ENCODE measurements around the gene PRMT2.
"Not testable (repeated sequence)": the region's sequence is repeated elsewhere in the genome, so short reads cannot be mapped to it uniquely, and the experiment has no call there.

PRMT2 gene

GRCh38 chr21:46618738-46619379, 16.6 kb upstream of the PRMT2 start:
- DNase-seq = no peak

DNA sequence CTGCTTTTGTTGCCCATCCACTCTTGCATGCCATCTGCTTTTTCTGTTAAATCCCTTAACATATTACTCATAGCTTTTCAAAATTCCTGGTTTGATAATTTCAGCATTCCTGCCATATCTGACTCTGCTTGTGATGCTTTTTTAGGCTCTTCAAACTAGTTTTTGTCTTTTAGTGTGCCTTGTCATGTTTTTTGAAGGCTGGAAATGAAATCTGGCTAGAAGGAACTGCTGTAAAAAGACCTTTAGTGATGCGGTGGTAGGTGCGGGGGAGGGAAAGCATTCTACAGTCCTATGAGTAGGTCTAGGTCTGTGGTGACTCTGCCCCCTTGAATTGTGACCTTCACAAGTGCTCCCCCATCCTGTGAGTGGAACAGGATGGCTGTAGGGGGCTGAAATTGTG, 15.6 kb upstream of the PRMT2 start:
- no peak for DNase-seq

GRCh38 chr21:46620846-46621245, 14.6 kb upstream of the PRMT2 start:
- DNase-seq = no peak

DNA sequence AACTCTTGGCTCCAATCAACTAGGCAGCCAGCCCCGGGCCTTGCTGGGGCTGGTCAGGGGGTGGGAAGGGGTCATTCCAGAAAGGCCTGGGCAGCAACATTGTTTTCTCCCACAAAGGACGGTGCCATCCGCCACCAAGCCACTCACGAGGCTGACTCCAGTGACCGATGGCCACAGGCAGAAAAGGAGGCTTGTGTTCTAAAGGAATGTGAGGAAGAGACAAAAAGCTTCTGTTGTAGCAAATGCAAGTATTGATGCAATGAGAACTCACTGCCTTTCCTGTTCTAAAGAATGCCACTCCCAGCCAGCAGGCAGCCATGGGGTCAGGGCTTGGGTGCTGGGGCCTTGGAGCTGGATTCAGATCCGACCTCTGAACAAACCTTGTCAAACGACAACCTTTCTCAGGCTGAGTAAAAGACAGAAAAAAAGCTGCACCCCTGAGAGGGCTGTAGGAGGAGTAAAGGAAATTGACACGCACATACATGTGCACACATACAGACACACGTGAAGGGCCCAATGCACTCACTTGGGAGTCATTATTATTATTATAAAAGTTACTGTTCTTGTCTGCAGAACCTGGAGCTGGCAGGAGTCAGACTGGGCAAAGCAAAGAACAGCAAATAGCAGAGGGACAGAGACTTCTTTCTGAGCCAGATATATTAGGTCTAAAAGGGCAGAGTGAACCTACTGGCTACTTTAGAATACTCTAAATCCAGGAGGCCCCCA, 13.9 kb upstream of the PRMT2 start:
- DNase-seq = no peak

- DNase-seq = no peak
Measured at GRCh38 chr21:46622226-46622625, 13.2 kb upstream of the PRMT2 start.

- no peak for DNase-seq
Measured at GRCh38 chr21:46624050-46624449, 11.4 kb upstream of the PRMT2 start.

DNA sequence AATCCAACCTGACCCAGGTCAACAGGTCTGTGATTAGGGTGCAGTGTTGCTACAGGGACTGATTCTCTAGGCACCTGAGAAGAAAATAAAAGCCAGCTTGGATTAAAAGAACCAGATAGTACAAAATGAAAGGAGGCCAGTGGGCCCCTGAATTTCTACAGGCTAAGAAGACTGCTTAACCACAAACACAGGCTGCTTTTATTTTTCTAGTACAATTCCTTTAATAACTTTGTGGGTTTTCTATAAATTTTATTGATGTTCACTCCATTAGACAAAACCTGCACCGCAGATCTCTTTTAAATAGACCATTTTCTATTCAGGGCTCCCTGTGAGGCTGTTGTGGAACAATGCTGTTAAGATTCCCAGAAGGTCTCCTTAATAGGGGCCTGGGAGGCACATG, 9.7 kb upstream of the PRMT2 start:
- no peak for DNase-seq

GRCh38 chr21:46626536-46626935, 8.9 kb upstream of the PRMT2 start:
- no peak for DNase-seq

DNA sequence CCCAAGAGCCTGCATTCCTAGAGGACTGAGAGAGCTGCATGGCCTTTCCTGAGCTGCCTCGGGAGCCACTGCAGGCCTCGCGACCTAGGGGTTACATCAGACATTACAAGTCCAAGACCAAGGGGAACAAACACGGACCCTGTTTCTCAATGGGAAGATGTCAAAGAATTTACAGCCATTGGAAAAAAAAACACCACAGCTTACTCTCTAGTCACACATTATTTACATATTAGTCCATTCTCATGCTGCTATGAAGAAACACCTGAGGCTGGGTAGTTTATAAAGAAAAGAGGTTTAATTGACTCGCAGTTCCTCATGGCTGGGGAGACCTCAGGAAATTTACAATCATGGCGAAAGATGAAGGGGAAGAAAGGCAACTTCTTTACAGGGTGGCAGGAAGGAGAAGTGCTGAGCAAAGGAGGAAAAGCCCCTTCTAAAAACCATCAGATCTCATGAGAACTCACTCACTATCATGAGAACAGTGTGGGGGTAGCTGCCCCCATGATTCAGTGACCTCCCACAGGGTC, 8.4 kb upstream of the PRMT2 start:
- DNase-seq = no peak

DNA sequence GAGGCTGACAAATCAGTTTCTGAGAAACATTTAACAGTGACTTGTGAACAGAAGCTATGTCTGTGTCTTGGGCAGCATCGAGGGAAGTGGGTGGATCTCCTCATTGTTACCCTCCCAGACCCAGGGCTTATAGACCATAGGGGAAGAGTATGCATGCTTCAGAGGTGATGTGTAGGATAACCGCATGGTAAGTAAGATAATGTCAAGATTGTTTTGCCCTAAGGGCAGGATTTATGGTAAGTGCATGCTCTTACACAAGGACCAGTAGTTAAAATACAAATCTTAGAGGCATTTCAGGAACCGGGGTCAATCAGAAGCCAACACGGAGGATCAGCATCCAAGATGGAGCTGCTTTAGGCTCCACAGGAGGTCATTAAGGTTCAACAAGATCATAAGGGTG, 7.7 kb upstream of the PRMT2 start:
- DNase-seq = no peak

- DNase-seq = no peak
Measured at GRCh38 chr21:46628868-46629267, 6.6 kb upstream of the PRMT2 start.

- DNase-seq = not testable (repeated sequence)
Measured at GRCh38 chr21:46630915-46631314, 4.6 kb upstream of the PRMT2 start.

- DNase-seq = no peak
Measured at GRCh38 chr21:46633566-46633965, 1.9 kb upstream of the PRMT2 start.

DNA sequence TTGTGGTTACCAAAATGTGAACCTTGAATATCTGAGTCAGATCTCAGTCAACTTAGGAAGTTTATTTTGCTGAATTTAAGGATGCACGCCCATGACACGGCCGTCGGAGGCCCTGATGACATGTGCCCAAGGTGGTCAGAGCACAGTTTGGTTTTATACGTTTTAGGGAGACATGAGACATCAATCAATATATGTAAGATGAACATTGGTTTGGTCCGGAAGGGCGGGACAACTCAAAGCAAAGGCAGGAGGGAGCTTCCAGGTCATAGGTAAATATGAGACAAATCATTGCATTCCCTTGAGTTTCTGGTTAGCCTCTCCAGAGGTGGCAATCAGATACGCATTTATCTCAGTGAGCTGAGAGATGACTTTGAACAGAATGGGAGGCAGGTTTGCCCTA, 1.0 kb upstream of the PRMT2 start:
- DNase-seq = no peak

- no peak for DNase-seq
Measured at GRCh38 chr21:46634966-46635323, 529 bp upstream of the PRMT2 start.

- no peak for DNase-seq
Measured at GRCh38 chr21:46636181-46636512, 673 bp downstream of the PRMT2 start.

GRCh38 chr21:46636550-46637285, 1.2 kb downstream of the PRMT2 start:
- no peak for DNase-seq

GRCh38 chr21:46637952-46638746, 2.7 kb downstream of the PRMT2 start:
- no peak for DNase-seq

GRCh38 chr21:46639489-46640386, 4.3 kb downstream of the PRMT2 start:
- DNase-seq = no peak

DNA sequence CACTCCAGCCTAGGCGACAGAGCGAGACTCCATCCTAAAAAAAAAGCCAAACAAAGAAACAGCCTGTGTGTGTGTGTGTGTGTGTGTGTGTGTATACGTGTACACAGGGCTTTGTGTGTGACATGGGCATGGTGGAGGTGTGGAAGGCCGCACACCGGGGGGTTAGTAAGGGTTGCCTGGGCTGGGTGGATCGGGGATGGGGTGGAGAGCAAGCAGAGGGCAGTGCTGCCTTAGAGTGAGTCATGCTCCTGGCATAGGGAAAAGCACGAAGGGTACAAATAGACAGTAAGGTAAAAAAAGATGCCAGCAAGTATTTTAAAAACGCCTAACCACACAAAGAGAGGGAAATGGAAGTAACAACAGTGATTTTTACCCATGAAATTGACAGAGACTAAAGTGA, 6.2 kb downstream of the PRMT2 start:
- DNase-seq = no peak

GRCh38 chr21:46643379-46644177, 8.1 kb downstream of the PRMT2 start:
- no peak for DNase-seq

Data from effector CD4-positive, alpha-beta T cell (primary cell).